Activated CD4-positive, alpha-beta T cell treated with anti-CD3 and anti-CD28 coated beads, Interleukin-2, amount 10 ng/mL, durations not matched to agents 24 days and 14 days (primary cell): ENCODE data around the gene DAB1. TPM values are rescaled to one million over a fixed set of nuclear protein-coding genes. Genes with fewer than 3 reads are reported as not detected.

Experiments used
- DNase-seq: peaks from one replicate; pipeline ENCODE4 v3.0.0; 2022
- H3K27ac Mint-ChIP-seq: one replicate; pipeline ENCODE4 v1.8.0; 2022; ENCODE audit warnings: mild to moderate bottlenecking, mixed read lengths
- H3K27me3 Mint-ChIP-seq: one replicate; pipeline ENCODE4 v1.8.0; 2022; ENCODE audit warnings: mixed read lengths
- H3K36me3 Mint-ChIP-seq: one replicate; pipeline ENCODE4 v1.8.0; 2022; ENCODE audit warnings: low read depth, mild to moderate bottlenecking, mixed read lengths
- H3K4me1 Mint-ChIP-seq: one replicate; pipeline ENCODE4 v1.8.0; 2021; ENCODE audit warnings: mixed read lengths
- H3K4me3 Mint-ChIP-seq: one replicate; pipeline ENCODE4 v1.8.0; 2022; ENCODE audit warnings: mild to moderate bottlenecking, moderate library complexity, mixed read lengths
- H3K9me3 Mint-ChIP-seq: one replicate; pipeline ENCODE4 v1.8.0; 2021; ENCODE audit warnings: mixed read lengths
- intact Hi-C: fragments of 100-400 bp; cut with micrococcal nuclease; formaldehyde crosslinking; loops from one replicate; pipeline ENCODE4 v1.15.1; 2023
- total RNA-seq: library from RNA; stranded (reverse); gene quantifications from 2 replicates; pipeline ENCODE4 v1.2.3, GENCODE V29; 2022

DAB1 gene
- total RNA-seq, 1 donor from 2014 or later: not detected

DNA sequence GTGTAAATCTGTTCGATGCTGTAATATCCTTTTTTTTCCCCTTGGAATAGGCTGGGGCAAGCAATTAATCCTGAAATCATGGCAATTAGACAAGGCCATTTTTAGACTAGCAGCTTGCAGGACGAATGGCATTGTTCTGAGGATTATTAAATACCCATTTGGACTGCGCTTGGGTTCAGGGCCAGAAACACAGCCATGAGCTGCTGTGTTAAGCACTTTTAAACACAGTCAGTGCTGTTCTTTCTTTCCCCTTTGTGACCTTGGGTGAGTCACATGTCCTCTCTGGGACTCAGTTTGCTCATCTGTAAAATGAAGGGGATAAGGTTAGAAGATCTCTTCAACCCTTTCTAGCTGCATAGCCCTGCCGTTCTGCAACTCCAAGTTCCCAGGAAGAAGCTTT, 399.4 kb downstream of the DAB1 start:
- H3K4me3 Mint-ChIP-seq: no peak overlapping the region
- H3K9me3 Mint-ChIP-seq: no peaks in the 10 kb centered on the region
- no peaks in the 10 kb centered on the region for H3K27me3 Mint-ChIP-seq
- H3K4me1 Mint-ChIP-seq: no peaks in the 10 kb centered on the region
- H3K36me3 Mint-ChIP-seq: no peaks in the 10 kb centered on the region
- H3K27ac Mint-ChIP-seq: no peak overlapping the region
- intact Hi-C loops: no loop called here
- no peak for DNase-seq

DNA sequence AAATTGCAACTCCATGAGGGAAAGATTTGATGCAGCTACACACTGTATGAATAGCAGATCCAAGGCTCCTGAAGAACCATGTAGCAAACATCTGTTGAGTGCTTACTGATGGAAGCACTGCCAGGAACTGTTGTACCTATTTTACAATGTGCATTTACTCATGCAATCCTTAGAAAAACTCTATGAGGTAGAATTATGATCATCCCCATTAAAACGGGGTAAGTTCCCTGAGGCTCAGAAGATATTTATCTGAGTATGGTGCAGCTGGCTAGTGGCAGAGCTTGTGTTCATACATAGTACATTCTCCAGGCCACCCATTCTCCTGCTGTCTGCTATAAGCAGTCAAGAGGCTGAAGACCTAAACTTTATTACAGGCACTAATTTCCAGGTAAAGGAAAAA, 403.6 kb downstream of the DAB1 start:
- intact Hi-C loops: no loop called here

DNA sequence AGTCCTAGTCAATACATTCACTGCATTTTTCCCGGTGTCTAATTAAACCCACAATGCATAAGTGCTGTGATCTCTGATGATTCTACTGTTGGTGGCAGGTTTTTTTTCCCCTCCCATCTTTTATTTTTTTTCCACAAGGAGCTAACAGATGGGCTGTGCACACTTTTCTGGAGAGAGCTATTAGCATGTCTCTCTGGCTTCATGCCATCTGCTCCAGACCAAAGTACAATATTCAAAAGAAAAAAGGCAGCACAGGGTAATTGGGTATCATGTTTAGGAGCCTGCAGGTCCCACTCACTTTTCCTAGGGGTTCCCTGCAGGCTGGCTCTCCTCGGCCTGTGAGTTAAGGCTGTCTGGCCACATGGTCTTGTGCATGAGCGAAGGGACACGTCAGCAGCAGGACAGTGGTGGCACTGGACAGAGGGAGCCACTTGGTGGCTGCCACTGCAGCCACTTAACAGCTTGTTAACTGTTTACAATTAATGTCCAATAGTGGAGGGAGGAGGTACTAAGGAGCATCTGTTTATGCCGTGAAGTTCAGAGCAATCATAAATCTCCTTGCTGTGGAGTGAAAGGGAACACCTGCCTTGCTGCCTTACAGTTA, 404.5 kb downstream of the DAB1 start:
- no peak for DNase-seq
- no peaks in the 10 kb centered on the region for H3K27me3 Mint-ChIP-seq
- no peak overlapping the region for H3K4me3 Mint-ChIP-seq
- H3K9me3 Mint-ChIP-seq: no peaks in the 10 kb centered on the region
- H3K36me3 Mint-ChIP-seq: no peaks in the 10 kb centered on the region
- no peaks in the 10 kb centered on the region for H3K4me1 Mint-ChIP-seq
- H3K27ac Mint-ChIP-seq: no peak overlapping the region
- intact Hi-C loops: no loop called here

More for the DNA sequence above, 403.6 kb downstream of the DAB1 start:
- Mint-ChIP-seq H3K27ac (no peak overlapping the region), H3K4me3 (no peak overlapping the region), H3K9me3 (no peaks in the 10 kb centered on the region), H3K27me3 (no peaks in the 10 kb centered on the region), H3K4me1 (no peaks in the 10 kb centered on the region), H3K36me3 (no peaks in the 10 kb centered on the region)
- DNase-seq: no peak

DNA sequence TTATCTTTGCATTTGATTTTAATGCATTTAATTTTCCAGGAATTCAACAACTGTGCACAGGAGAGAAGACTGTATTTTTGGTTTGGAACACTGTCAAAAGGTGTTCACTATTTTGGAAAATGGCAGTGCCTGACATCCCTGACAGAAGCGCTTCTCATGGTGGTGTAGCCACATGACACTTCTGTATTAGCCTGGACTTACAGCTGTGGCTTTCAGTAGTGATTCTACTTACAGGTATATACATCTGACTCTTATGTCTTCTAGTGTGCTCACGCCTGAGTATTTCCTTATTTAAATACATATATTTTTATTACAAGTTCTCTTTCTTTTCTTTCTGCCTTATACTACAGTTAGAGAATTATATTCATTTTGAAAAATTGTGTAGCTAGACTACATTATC, 405.7 kb downstream of the DAB1 start:
- no peaks in the 10 kb centered on the region for H3K4me1 Mint-ChIP-seq
- H3K4me3 Mint-ChIP-seq: no peak overlapping the region
- H3K9me3 Mint-ChIP-seq: no peaks in the 10 kb centered on the region
- no peaks in the 10 kb centered on the region for H3K36me3 Mint-ChIP-seq
- H3K27me3 Mint-ChIP-seq: no peaks in the 10 kb centered on the region
- no peak overlapping the region for H3K27ac Mint-ChIP-seq
- intact Hi-C loops: no loop called here
- no peak for DNase-seq

DNA sequence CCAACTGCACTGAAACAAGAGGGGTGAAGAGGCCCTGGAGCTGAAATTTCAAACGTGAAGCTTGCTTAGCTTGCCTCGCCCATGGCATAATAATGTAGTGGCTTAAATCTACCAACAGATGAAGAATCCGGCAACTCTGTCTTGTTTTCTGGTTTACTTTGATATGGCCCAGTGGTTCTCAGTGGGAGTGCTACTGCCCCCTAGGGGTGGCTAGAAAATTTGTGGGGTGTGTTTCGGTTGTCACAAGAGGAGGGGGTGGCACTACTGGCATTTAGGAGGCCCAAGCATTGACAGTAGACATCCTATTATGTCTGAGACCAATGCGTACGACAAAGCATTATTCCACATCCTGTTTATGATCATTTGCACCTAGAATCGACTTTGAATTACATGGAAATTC, 406.1 kb downstream of the DAB1 start:
- H3K27me3 Mint-ChIP-seq: no peaks in the 10 kb centered on the region
- intact Hi-C loops: no loop called here
- no peak overlapping the region for H3K27ac Mint-ChIP-seq
- H3K9me3 Mint-ChIP-seq: no peaks in the 10 kb centered on the region
- no peaks in the 10 kb centered on the region for H3K4me1 Mint-ChIP-seq
- no peak overlapping the region for H3K4me3 Mint-ChIP-seq
- no peak for DNase-seq
- H3K36me3 Mint-ChIP-seq: no peaks in the 10 kb centered on the region

DNA sequence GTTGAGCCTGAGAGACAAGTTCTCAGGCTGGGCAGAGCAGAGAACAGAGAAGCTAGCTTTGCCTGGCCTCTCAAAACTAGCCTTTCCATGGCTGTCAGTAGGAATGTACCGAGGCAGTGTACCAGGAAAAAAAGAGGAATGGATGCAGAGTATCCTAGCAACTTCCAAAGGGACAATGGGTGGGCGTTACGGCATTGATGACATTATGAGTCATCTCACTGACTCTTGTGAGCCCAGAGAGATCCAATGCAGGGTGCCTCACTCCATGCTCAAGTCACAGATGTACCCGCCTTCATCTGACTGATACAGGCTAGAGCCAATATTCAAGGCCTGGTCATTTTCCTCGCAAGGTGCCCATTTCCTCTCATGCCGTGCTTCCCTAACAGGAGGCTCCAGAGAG, 406.7 kb downstream of the DAB1 start:
- Mint-ChIP-seq H3K36me3 (no peaks in the 10 kb centered on the region), H3K27me3 (no peaks in the 10 kb centered on the region), H3K4me3 (no peak overlapping the region), H3K9me3 (no peaks in the 10 kb centered on the region), H3K27ac (no peak overlapping the region), H3K4me1 (no peaks in the 10 kb centered on the region)
- no peak for DNase-seq
- intact Hi-C loops: no loop called here

DNA sequence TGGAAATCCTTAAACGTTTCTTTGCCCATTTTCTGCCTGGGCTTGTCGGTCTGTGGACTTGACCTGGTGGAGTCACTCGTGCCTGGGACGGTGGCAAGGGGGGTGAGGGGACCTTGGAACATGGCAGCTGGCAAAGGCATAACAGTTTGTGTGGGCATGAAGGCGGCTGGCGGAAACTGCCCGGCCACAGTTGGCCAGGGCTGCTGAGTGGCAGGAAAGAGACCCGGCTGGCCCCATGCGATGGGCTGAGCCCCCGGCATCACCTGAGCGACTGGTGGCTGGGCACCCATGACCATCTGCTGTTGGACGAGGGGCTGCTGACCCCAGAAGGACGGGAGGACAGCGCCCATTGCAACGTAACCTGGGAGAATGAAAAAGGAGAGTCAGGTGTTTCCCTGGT, 408.8 kb downstream of the DAB1 start:
- Mint-ChIP-seq H3K4me1 (no peaks in the 10 kb centered on the region), H3K36me3 (no peaks in the 10 kb centered on the region), H3K27ac (no peak overlapping the region), H3K9me3 (no peaks in the 10 kb centered on the region), H3K27me3 (no peaks in the 10 kb centered on the region), H3K4me3 (no peak overlapping the region)
- DNase-seq: no peak
- intact Hi-C loops: no loop called here

DNA sequence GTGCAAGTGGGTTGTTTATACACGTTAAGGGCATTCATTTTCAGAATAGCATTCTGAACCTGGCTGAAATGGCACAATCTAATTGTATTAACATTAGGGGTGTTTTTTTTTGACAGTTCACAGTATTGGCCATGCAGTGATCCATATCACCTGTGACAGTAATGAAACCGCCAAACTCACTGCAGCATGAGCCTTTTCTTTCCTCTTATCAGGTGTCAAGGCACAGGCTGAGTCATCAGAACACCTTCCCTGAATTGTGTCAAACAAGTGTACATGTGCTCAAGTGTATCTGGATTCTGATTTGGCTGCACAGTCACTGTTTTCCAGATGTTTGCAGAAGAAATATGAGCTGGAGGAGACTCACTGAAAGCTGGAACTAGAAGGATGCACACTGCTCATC, 410.3 kb downstream of the DAB1 start:
- DNase-seq: no peak
- no peaks in the 10 kb centered on the region for H3K27me3 Mint-ChIP-seq
- no peaks in the 10 kb centered on the region for H3K9me3 Mint-ChIP-seq
- H3K36me3 Mint-ChIP-seq: no peaks in the 10 kb centered on the region
- H3K4me3 Mint-ChIP-seq: no peak overlapping the region
- H3K27ac Mint-ChIP-seq: no peak overlapping the region
- intact Hi-C loops: no loop called here
- no peaks in the 10 kb centered on the region for H3K4me1 Mint-ChIP-seq

DNA sequence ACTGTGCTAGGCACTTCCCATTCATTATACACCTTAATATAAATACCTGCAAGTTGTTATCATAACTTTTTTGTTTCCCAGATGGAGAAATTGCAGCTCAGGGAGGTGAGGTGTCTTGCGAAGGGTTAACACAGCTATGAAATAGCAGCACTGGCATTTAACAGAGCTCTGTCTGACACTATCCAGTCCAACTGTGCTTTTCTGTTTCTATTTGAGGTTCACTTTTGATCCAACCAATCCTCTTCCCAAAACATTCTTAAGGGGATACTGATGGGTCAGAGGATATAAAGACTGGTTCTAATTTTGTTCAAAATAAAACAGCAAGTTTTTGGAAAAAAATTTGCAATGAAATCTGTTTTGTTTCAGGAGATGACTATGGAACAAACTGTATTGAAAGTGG, 411.5 kb downstream of the DAB1 start:
- Mint-ChIP-seq H3K4me1 (no peaks in the 10 kb centered on the region), H3K36me3 (no peaks in the 10 kb centered on the region), H3K27me3 (no peaks in the 10 kb centered on the region), H3K27ac (no peak overlapping the region), H3K4me3 (no peak overlapping the region), H3K9me3 (no peaks in the 10 kb centered on the region)
- intact Hi-C loops: no loop called here
- no peak for DNase-seq

DNA sequence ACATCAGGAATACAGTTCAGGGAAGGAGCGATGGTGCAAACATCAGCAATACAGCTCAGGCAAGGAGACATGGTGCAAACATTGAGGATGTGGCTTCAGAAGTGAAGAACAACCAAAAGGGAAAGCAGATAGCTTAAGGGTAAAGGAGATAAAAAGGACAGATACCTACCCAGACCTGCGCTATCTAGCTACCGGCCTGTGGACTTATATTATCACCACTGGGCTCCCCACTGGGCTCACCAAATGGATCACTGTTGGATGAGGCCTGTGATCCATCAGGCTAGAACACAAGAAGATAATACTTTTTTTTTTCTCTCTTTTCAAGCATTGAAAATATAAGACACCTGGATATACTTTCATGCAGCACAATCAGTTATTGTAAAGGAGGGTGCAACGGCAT, 413.3 kb downstream of the DAB1 start:
- intact Hi-C loops: no loop called here
- no peak for DNase-seq
- no peaks in the 10 kb centered on the region for H3K27me3 Mint-ChIP-seq
- H3K4me1 Mint-ChIP-seq: no peaks in the 10 kb centered on the region
- H3K9me3 Mint-ChIP-seq: no peaks in the 10 kb centered on the region
- no peaks in the 10 kb centered on the region for H3K36me3 Mint-ChIP-seq
- no peak overlapping the region for H3K27ac Mint-ChIP-seq
- H3K4me3 Mint-ChIP-seq: no peak overlapping the region

DNA sequence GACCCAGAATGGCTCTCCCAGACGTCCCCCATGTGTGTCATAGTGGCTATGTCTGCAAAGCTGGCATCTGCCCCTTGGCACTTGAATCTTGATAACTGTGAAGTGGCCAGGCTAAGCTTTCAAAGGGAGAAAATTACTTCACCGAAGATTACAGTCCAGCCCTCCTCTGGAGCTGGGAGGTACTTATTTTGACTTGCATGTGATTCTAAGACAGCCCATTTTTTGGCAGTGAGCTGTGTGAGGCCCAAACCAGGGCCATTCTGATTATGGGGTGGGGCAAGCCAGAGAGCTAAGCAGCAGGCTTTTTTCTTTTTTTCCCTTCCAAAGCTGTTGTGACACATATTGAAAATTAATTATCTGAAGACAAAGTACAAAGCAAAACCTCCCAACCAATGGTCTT, 415.9 kb downstream of the DAB1 start:
- intact Hi-C loops: no loop called here
- Mint-ChIP-seq H3K27me3 (no peaks in the 10 kb centered on the region), H3K4me3 (no peak overlapping the region), H3K36me3 (no peaks in the 10 kb centered on the region), H3K4me1 (no peaks in the 10 kb centered on the region), H3K9me3 (no peaks in the 10 kb centered on the region), H3K27ac (no peak overlapping the region)
- DNase-seq: no peak

DNA sequence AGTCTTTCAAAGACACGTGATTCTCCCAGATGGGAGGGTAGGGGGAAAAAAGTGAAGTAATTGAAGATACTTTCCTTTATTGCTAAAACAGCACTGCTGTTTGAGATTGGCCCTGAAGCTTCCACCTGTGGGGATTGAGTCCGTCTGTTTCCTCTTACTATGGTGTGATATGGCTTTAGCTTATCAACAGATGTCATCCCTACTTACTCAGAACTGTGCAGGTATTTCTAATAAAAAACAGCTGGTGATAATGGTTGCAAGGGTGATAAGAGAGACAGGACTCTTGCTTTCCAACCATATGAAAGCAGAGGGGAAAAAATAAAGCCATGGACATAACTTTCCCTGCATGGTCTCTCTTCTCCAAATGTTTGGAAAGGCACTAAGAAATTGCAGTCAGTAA, 416.4 kb downstream of the DAB1 start:
- no peaks in the 10 kb centered on the region for H3K27me3 Mint-ChIP-seq
- H3K9me3 Mint-ChIP-seq: no peaks in the 10 kb centered on the region
- H3K27ac Mint-ChIP-seq: no peak overlapping the region
- intact Hi-C loops: no loop called here
- H3K4me1 Mint-ChIP-seq: no peaks in the 10 kb centered on the region
- no peaks in the 10 kb centered on the region for H3K36me3 Mint-ChIP-seq
- no peak for DNase-seq
- no peak overlapping the region for H3K4me3 Mint-ChIP-seq

DNA sequence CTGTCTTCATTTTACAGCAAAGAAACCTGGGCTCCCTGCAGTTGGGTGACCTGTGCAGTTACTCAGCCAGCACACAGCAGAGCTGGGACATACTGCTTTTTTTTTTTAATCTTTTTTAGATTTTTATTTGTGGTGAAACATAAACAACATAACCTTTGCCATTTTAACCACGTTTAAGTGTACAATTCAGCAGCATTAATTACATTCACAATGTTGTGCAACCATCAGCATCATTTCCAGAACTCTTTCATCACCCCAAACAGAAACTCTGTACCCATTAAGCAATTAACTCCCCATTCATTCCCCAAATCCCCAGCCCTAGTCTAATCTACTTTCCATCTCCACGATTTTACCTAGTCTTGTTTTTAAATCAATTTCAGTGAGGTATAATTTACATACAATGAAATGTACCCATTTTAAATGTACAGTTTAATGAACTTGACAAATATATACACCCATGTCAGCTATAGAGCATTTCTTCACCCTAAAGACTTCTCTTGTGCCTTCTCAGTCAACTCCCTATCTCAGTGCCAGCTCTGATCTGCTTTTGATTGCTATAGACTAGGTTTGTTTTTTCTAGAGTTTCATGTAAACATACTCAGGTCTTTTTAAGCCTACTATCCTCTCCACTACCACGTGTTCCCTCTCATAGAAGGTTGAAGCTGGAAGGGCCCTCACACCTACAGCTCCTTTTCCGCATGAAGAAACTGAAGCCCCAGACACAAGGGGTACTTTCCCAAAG, 420.3 kb downstream of the DAB1 start:
- no peaks in the 10 kb centered on the region for H3K9me3 Mint-ChIP-seq
- intact Hi-C loops: no loop called here

DNA sequence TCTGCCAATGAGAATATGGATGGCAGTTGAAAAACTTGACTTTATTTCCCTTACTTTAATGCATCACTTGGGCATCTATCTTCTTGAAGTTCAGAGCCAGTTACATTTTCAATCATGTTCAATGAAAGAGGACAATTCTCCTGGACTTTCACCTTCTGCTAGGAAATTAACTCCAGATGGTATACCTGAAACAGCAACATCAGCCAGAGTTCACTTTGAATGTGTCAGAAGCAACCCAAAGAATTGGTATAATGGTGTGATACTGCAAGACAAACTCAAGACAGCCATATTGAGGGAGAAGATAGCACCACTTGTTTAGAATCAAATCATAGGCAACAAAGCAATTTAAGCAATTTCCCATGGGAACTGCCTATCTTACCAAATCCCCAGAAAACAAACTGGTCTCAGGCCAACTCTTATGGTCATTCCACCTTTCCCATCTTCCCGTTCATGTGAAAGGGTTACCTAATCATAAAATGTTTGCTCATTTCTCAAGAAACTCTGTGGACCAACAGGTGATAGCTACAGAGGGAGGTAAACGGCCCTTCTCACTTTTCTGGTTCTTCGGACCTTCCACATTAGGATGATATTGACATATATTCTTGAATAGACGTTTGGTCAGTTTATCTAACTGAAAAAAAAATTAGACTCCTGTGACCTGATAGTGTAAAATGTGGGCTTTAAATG, 428.3 kb downstream of the DAB1 start:
- Mint-ChIP-seq H3K36me3 (no peaks in the 10 kb centered on the region), H3K4me1 (no peaks in the 10 kb centered on the region), H3K27me3 (no peaks in the 10 kb centered on the region), H3K27ac (no peak overlapping the region), H3K9me3 (no peaks in the 10 kb centered on the region), H3K4me3 (no peak overlapping the region)
- intact Hi-C loops: no loop called here
- no peak for DNase-seq

More for the DNA sequence above, 420.3 kb downstream of the DAB1 start:
- H3K4me1 Mint-ChIP-seq: no peaks in the 10 kb centered on the region
- H3K27me3 Mint-ChIP-seq: no peaks in the 10 kb centered on the region
- H3K4me3 Mint-ChIP-seq: no peak overlapping the region
- H3K27ac Mint-ChIP-seq: no peak overlapping the region
- no peak for DNase-seq
- H3K36me3 Mint-ChIP-seq: no peaks in the 10 kb centered on the region
